Medulla oblongata (tissue), 1 donor: Measurements from ENCODE around the gene PDE4DIP.
"Not testable (repeated sequence)": the region's sequence is repeated elsewhere in the genome, so short reads cannot be mapped to it uniquely, and the experiment has no call there.

Experiments used
- DNase-seq: peaks from one replicate; pipeline ENCODE4 v3.0.0-alpha.2; 2015; ENCODE audit errors: extremely low spot score

Gene PDE4DIP

DNA sequence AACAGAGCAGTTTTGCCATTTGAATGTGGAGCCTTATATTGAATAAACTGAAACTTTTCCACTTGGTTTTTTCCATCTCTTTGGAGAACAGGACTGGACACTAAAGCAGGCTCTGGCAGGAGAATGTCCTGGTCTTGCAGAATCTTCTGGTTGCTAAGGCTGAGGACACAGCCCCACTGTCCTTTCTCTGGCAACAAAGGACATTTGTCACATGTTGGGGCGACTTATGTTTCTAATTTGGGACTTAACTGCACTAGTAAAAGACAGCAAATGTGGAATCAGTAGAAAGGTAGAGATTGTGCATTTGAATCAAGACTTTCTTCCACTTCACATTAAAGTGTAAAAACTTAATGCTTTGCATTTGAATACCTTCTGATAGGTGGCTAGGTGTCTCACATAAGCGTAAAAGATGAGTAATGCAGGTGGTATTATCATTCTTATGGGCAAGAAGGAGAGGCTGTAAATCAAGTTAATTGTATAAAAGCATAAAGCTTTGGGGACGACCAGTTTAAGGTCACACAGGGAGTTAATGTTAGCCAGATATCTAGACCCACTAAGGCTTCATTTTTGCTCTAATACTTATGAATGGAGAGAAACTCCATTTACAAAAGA is 74.7 kb downstream of the PDE4DIP start:
- DNase-seq, result peak; percentile 3

DNA sequence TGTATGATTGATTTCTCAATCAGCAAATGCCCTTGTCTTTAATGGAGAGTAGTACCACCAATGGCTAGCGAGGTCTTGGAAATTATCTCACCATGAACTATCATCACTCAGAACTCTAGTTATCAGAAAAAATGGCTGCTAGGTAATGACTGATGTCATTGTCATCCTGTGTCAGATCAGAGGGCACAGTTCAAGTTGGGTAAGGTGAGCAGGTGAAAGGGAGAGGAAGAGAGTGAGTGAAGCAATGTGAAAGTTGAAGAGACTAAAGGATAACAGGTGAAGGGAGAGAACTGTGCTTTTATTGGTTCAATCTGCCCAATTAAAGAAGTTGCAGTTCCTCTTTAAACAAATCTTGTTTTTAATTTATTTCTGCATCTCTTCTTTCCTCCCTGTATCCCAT is 76.8 kb downstream of the PDE4DIP start:
- not testable (repeated sequence) for DNase-seq

DNA sequence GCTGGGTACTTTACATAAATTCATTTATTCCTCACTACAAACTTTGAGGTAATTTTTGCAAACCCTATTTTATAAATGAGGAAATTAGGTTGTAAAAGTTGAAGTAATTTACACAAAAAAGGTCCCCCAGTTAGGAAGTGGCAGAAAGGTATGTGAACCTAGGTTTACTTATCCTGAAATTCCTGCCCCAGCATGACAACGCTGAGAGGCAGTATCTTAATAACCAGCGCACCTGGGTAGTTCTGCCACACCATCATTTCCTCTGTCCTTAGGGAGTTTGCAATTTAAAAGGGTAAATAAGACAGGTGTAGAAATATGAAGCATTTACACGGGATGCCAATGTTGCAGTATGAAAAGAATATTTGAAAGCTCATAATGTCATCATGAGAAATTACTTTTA is 79.6 kb downstream of the PDE4DIP start:
- DNase-seq, result not testable (repeated sequence)

DNA sequence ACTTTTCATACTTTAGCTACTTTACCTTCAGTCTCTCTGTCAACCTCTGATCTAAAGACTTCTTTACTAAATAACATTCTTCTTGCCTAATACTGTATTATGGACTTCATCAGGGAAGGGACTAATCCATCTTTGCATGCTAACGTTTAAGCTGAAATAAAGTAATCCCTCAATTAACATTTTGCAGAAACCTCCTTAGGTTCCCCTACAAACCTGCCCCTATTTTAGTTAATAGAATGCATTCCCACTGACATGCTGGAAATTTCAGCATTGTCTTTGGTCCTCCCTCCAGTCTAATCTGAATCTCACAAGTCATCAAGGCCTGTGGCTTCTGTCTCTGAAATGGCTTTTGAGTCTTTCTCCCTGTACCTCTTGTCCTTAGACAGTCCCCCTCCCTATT is 83.4 kb downstream of the PDE4DIP start:
- DNase-seq, result not testable (repeated sequence)

DNA sequence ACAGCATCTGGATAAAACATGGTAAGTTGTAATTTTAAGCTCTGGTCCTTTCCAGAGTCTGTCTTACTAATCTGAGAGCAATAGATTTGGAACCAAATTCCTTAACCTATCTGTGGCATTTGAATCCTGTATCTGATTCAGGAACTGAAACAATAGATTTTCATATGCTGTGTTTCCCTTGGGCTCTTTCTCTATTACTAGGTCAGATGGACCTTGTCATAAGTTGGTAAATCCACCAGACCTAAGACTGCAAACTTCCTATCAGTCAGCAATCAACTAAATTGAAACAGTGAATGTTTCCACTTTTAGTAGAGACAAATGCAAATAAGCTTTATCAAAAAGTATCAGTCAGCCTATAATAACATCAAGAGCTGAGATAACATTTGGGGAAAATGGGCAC is 85.0 kb downstream of the PDE4DIP start:
- peak; percentile 1 for DNase-seq

DNA sequence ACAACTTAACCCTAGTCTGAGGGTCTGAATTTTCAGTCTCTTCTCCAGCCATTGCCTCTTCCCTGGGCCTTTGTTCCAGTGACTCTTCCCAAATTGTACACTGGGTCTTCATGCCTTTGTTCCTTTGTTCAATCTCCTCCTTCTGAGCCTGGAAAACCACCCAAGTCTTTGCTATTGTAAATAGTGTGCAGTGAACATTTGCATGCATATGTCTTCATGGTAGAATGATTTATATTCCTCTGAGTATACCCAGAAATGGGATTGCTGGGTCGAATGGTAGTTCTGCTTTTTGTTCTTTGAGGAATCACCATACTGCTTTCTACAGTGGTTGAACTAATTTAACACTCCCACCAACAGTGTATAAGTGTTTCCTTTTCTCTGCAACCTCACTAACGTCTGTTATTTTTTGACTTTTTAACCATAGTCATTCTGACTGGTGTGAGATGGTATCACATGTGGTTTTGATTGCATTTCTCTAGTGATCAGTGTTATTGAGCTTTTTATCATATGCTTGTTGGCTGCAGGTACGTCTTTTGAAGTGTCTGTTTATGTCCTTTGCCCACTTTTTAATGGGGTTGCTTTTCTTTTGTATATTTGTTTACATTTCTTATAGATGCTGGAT is 91.3 kb downstream of the PDE4DIP start:
- not testable (repeated sequence) for DNase-seq

DNA sequence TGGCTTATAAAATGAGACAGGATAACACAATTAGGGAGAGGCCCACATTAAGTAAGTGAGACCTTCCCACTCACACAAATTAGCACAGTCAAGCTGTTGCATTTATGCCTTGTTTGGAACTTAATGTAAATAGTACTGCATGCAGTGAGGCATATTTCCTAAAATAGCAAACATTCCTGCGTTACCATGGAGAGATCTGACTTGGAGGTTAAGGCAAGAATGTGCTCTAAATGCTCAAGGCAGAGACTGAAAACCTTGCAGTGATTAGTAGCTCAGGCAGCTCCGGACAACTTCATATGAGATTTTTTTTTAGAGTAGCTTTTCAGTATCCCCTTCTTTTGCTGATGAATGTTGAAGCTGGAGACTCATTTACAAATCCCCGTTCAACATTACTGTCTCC is 98.7 kb downstream of the PDE4DIP start:
- DNase-seq, result not testable (repeated sequence)

DNA sequence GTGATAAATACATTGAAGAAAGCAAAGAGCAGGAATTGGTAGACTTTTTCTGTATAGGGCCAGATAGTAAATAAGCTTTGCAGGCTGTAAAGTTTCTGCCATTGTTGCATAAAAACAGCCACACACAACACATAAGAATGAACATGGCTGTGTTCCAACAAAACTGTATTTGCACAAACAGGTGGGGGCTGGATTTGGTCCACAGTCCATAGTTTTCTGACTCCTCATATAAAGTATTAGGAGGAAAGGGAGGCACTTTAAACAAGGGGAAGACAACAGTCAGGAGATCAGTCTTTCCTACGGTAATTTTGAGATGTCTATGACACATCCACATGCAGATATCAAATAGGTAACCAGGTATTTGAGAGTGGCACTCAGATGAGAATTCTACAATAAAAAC is 100.9 kb downstream of the PDE4DIP start:
- not testable (repeated sequence) for DNase-seq

DNA sequence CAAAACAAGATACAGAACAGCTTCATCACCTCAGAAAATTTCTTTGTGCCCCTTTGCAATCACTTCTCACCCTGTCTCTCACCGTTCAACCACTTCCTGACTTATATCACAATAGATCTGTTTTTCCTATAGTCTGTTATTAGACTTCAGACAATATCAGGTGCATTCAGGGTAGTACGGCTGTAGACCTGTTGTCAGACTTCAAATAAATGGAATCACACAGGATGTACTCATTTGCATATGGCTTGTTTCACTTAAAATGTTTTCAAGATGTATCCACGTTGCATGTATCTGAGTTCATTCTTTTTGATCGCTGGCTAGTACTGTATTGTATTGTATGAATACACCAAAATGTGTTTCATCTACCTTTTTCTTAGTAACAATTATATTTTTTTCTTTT is 104.5 kb downstream of the PDE4DIP start:
- not testable (repeated sequence) for DNase-seq

DNA sequence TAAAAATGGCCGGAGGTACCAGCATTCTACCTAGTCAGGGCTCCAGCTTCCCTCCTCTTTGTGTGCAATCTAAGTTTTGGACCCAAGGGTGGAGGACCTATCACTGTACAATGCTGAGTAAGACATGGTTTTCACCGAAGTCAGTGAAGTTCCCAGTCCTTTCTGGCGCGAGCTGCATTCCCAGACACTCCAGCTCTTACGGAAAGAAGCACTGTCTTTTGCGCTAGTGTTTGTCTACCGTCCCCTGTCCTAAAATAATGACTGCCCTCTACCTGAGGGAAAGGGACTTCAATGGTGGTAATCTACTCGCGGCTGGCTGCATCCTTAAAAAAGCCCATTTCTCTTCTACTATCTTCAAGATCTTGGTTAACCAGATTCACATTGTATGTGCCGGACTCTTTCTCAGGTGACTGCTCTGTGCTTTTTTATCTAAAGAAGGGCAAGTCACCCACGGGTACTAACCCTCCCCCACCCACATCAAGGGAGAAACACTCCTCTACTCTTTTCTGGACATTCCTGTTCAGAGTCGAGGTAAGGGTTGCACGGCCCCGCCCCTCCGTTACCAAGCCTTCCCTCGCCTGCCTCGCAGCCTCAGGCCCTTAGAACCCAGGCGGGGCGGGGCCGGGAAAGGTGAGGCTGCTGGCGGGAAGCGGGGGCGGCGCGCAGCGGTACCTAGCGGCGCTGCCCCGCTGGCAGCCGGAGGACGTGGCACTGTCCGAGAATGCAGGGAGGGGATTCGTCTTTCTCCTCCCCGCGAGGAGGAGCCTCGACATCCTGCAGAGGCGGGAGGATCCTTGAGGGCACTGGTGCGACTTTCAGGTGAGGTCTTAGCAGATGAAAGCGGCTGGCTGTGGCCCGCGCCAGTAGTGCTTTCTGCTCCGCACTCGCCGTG is 107.4 kb downstream of the PDE4DIP start:
- peak; percentile 74 for DNase-seq

DNA sequence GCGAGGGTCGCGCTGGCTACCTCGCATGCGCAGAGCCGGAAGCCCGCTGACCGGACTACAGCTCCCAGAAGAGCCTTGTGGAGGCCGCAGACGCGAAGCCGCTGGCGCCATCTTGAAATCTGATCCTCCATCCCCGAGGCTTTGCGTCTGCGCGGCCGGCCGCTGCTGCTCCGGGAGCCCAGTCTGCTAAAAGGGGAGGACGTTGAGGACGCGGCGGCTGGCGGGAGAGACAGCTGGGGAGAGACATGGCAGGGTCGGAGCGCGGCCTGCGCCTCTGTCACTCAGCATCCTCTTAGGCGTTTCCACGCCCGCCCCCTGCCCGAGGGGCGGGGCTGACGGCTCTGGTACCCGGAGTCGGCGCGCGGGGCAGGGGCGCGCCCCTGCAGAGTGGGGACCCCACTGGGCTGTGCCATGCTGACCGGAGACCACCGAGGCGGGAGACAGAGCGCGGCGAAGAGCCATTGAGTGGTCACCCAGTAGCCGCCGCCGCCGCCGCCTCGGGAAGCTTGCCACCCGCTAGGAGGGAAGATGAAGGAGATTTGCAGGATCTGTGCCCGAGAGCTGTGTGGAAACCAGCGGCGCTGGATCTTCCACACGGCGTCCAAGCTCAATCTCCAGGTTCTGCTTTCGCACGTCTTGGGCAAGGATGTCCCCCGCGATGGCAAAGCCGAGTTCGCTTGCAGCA is 108.2 kb downstream of the PDE4DIP start:
- DNase-seq, result not testable (repeated sequence)

DNA sequence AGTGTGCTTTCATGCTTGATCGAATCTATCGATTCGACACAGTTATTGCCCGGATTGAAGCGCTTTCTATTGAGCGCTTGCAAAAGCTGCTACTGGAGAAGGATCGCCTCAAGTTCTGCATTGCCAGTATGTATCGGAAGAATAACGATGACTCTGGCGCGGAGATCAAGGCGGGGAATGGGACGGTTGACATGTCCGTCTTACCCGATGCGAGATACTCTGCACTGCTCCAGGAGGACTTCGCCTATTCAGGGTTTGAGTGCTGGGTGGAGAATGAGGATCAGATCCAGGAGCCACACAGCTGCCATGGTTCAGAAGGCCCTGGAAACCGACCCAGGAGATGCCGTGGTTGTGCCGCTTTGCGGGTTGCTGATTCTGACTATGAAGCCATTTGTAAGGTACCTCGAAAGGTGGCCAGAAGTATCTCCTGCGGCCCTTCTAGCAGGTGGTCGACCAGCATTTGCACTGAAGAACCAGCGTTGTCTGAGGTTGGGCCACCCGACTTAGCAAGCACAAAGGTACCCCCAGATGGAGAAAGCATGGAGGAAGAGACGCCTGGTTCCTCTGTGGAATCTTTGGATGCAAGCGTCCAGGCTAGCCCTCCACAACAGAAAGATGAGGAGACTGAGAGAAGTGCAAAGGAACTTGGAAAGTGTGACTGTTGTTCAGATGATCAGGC is 108.8 kb downstream of the PDE4DIP start:
- DNase-seq, result peak; percentile 44

DNA sequence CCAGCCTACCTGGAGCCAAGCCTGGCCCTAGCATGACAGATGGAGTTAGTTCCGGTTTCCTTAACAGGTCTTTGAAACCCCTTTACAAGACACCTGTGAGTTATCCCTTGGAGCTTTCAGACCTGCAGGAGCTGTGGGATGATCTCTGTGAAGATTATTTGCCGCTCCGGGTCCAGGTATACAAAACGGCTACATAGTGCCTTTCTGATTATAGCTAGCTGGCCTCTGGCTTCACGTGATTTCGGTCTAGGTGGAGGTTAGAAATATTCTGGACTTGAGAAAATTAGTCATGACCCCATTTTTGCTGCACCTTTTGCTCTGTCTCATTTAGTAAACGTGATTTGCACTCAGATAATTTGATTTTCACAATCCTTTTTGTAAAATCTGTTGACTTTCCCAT is 109.5 kb downstream of the PDE4DIP start:
- DNase-seq, result not testable (repeated sequence)

DNA sequence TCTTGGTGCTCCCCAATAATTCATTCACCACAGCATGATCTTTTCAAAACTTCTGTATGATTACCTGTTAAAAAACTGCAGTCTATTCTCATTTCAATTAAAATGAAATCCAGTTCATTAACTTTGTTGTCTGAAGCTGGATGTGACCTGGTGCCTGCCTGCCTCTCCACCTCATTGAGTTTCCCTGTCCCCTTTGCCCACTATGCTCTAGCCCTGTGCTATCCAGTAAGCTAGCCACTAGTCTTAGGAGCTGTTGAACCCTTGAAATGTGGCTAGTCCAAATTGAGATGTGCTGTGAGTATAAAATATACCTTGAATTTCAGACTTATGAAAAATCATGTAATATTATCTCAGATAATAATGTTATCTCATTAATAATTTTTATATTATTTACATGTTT is 114.1 kb downstream of the PDE4DIP start:
- not testable (repeated sequence) for DNase-seq

DNA sequence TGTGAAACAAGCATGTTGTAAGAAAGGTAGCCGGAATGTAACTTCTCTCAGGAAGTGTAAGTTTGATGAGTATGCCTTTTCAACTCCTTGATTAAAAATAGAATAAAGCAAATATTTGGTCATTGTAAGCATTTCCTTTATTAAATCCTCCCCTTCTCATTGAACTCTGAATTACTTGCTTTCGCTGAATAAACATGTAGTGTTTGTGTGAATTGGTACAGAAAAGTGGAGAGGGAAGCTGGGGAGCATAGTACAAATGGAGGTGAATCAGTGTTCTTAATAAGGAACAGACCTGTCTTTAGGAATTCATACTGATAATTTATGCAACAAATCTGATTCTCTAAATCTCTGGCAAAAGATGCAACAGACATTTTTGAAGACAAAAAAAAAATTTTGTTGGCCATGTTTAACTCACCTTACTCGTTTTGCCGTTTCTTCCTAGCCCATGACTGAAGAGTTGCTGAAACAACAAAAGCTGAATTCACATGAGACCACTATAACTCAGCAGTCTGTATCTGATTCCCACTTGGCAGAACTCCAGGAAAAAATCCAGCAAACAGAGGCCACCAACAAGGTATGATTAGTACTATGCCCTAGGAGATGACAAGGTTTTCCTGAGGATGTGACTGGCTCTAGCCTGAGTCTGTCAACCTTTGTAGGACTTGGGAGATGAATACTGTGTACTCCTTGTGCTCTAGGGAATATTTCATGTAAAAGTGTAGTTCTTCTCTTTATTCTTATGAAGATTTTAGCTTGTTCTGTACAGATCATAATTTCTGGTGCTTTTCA is 116.2 kb downstream of the PDE4DIP start:
- DNase-seq, result not testable (repeated sequence)

DNA sequence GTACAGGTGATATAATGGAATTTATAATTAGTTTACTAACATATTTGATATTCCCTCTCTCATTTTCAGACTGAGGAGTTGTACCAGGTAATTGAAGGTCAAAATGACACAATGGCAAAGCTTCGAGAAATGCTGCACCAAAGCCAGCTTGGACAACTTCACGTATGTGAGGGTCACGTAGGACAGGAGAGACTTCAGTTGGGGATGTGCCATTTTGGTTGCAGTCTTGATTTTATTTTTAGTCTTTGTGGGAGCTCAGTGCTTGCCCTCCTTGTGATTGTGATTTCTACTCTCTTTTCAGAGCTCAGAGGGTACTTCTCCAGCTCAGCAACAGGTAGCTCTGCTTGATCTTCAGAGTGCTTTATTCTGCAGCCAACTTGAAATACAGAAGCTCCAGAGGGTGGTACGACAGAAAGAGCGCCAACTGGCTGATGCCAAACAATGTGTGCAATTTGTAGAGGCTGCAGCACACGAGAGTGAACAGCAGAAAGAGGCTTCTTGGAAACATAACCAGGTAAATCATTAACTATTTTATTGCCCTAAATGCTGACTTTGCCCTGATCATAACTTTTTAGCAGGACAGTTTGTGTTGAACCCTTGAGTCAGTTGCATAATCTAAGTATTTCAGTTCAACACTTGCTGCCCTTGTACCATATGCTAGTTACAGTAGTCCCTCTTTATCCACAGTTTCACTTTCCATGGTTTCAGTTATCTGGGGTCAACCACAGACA is 118.1 kb downstream of the PDE4DIP start:
- not testable (repeated sequence) for DNase-seq

DNA sequence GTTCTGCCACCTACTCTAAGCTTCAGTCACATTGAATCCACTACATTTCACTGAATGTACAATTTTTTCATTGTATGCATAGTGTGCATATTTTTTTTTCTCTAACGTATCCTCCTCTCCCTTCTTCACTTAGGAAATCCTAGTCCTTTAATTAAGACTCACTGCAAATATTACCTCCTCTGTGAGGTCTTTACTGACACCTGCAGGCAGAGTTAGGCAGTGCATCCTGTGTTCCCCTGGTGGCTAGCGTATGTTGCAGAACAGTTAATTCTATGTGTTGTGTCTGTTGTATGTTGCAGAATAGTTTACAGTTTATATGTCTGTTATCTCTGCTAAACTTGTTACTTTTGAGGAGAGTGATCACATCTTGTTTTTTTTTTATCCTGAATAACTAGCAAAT is 121.9 kb downstream of the PDE4DIP start:
- DNase-seq, result not testable (repeated sequence)

DNA sequence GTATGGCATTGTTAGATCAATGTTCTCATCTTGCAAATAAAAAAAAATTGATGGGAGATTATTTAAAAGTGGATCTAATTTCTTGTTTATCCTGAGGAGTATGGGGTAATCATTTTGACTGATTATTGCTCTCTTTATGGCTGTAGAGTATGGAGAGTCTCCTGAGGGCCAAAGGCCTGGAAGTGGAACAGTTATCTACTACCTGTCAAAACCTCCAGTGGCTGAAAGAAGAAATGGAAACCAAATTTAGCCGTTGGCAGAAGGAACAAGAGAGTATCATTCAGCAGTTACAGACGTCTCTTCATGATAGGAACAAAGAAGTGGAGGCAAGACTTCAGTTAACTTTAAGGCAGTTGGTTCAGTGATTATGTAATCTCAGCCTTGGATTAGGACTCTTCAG is 123.4 kb downstream of the PDE4DIP start:
- not testable (repeated sequence) for DNase-seq

DNA sequence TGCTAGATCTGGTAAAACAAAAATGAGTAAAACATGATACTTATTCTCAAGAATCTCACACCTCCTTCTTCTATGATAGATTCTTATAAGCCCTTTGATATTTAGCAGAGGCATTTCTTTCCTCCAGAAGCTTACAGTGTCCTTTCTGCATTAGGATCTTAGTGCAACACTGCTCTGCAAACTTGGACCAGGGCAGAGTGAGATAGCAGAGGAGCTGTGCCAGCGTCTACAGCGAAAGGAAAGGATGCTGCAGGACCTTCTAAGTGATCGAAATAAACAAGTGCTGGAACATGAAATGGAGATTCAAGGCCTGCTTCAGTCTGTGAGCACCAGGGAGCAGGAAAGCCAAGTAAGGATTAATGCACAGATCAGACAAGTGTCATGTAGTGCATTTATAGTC is 124.5 kb downstream of the PDE4DIP start:
- not testable (repeated sequence) for DNase-seq

DNA sequence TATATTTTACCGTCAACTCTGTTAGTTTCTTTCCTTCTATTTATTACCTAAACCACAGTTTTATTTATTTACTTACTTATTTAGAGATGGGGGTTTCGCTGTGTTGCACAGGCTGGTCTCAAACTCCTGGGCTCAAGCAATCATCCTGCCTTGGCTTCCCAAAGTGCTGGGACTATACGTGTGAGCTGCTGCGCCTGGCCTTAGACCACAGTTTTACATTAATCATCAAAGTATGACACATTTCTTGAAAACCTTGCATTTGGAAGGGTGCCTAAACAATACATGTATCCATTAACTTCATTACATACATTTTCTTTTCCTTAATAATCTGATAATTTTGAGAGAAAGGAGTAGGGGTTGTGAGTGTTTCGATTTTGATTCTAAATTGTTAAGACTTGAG is 124.9 kb downstream of the PDE4DIP start:
- DNase-seq, result not testable (repeated sequence)
